HG03095 (cell line): ENCODE measurements around the gene MGMT.
"Not testable (repeated sequence)": the region's sequence is repeated elsewhere in the genome, so short reads cannot be mapped to it uniquely, and the experiment has no call there.

Experiments
- ATAC-seq: cut with Tn5 transposase; IDR thresholded peaks from one replicate; pipeline ENCODE4 v1.9.1; 2021; ENCODE audit warnings: moderate library complexity; ENCODE audit not compliant: unreplicated experiment

Gene MGMT

GRCh38 chr10:129466703-129467358, at the start of gene MGMT:
Gene MGMT, plus strand, starts transcription at chr10:129467241.
- peak; percentile 93 for ATAC-seq

- ATAC-seq = no peak
These were observed 49.2 kb upstream of the MGMT start for GRCh38 chr10:129417870-129418269.

- no peak for ATAC-seq
These were observed 48.4 kb upstream of the MGMT start for GRCh38 chr10:129418496-129419225.

GRCh38 chr10:129419397-129419796, 47.6 kb upstream of the MGMT start:
- no peak for ATAC-seq

- ATAC-seq = no peak
These were observed 45.5 kb upstream of the MGMT start for GRCh38 chr10:129421399-129422010.

- no peak for ATAC-seq
These were observed 42.1 kb upstream of the MGMT start for GRCh38 chr10:129424978-129425377.

- ATAC-seq = no peak
These were observed 40.4 kb upstream of the MGMT start for GRCh38 chr10:129426606-129427005.

GRCh38 chr10:129433266-129433665, 33.8 kb upstream of the MGMT start:
- no peak for ATAC-seq

- not testable (repeated sequence) for ATAC-seq
These were observed 31.3 kb upstream of the MGMT start for GRCh38 chr10:129435724-129436123.

- ATAC-seq = no peak
These were observed 29.0 kb upstream of the MGMT start for GRCh38 chr10:129438024-129438423.

- no peak for ATAC-seq
These were observed 26.8 kb upstream of the MGMT start for GRCh38 chr10:129440247-129440646.

GRCh38 chr10:129440722-129441316, 26.2 kb upstream of the MGMT start:
- no peak for ATAC-seq

- no peak for ATAC-seq
These were observed 25.6 kb upstream of the MGMT start for GRCh38 chr10:129441372-129442009.

GRCh38 chr10:129442866-129443265, 24.2 kb upstream of the MGMT start:
- ATAC-seq = no peak

GRCh38 chr10:129444359-129444758, 22.7 kb upstream of the MGMT start:
- no peak for ATAC-seq

- ATAC-seq = no peak
These were observed 21.4 kb upstream of the MGMT start for GRCh38 chr10:129445436-129446182.

GRCh38 chr10:129446183-129446581, 20.9 kb upstream of the MGMT start:
- ATAC-seq = no peak

GRCh38 chr10:129447486-129447885, 19.6 kb upstream of the MGMT start:
- no peak for ATAC-seq

- no peak for ATAC-seq
These were observed 19.0 kb upstream of the MGMT start for GRCh38 chr10:129448086-129448485.

- no peak for ATAC-seq
These were observed 18.5 kb upstream of the MGMT start for GRCh38 chr10:129448539-129448938.

GRCh38 chr10:129449893-129450292, 17.1 kb upstream of the MGMT start:
- ATAC-seq = no peak
